Tibial nerve (tissue), 4 donors: ENCODE results near the gene AOPEP.

ENCODE experiments used
- CTCF ChIP-seq, 5 experiments: fragments of 200-600 bp in 3 of 5; fragments of 450-650 bp in 2 of 5; sonication (generic) in 3 of 5; IDR thresholded peaks; one replicate each; pipeline ENCODE4 v1.5.1; 2016 to 2019; ENCODE audit warnings: antibody characterized with exemption in 5 of 5, mild to moderate bottlenecking in 3 of 5, moderate library complexity in 2 of 5
- EP300 ChIP-seq, 2 donors: sonication (generic); formaldehyde crosslinking; IDR thresholded peaks; one replicate each; pipeline ENCODE4 v1.6.1; 2017; ENCODE audit warnings: antibody characterized with exemption in 2 of 2, mild to moderate bottlenecking in 1 of 2
- POLR2A ChIP-seq, 2 donors: fragments of 450-650 bp; IDR thresholded peaks; one replicate each; pipeline ENCODE4 v1.6.1; 2017; ENCODE audit warnings: antibody characterized with exemption in 2 of 2, mild to moderate bottlenecking in 2 of 2, moderate library complexity in 2 of 2

GRCh38 chr9:95085036-95085770, 358.7 kb downstream of the AOPEP start:
- TF ChIP-seq POLR2A (IDR thresholded peaks at IDR 0.05) (no peak), EP300 (IDR thresholded peaks at IDR 0.05) (no peak), CTCF (IDR thresholded peaks at IDR 0.05) (no peak)
